ENCODE results near the gene OTUD3. TPM values are rescaled to one million over a fixed set of nuclear protein-coding genes. Genes with fewer than 3 reads are reported as not detected.

OTUD3 gene
- polyA plus RNA-seq, 1 donor (not counting 4 experiments of a cell fraction or from before 2014, with no cell fraction given) = 7.0 TPM

- TF ChIP-seq, protein P1, sequence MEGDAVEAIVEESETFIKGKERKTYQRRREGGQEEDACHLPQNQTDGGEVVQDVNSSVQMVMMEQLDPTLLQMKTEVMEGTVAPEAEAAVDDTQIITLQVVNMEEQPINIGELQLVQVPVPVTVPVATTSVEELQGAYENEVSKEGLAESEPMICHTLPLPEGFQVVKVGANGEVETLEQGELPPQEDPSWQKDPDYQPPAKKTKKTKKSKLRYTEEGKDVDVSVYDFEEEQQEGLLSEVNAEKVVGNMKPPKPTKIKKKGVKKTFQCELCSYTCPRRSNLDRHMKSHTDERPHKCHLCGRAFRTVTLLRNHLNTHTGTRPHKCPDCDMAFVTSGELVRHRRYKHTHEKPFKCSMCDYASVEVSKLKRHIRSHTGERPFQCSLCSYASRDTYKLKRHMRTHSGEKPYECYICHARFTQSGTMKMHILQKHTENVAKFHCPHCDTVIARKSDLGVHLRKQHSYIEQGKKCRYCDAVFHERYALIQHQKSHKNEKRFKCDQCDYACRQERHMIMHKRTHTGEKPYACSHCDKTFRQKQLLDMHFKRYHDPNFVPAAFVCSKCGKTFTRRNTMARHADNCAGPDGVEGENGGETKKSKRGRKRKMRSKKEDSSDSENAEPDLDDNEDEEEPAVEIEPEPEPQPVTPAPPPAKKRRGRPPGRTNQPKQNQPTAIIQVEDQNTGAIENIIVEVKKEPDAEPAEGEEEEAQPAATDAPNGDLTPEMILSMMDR (optimal IDR thresholded peaks at IDR 0.05 in 1 of 3, IDR thresholded peaks at IDR 0.05 in 1 of 3, conservative IDR thresholded peaks at IDR 0.05 in 1 of 3; ENCODE audit: extremely low read depth in 1 of 3, insufficient read depth in 2 of 3, low read length in 3 of 3) = no peak
- no peak for TF ChIP-seq EZH2 (IDR thresholded peaks at IDR 0.05; ENCODE audit: low read length)
- Histone ChIP-seq H3K36me3 (ENCODE audit: control insufficient read depth in 2 of 2, extremely low read depth in 1 of 2, insufficient read depth in 2 of 2, low read length in 2 of 2) (peaks cover 22 to 44% of the 10 kb centered on the region in 2 experiments), H3K4me1 (ENCODE audit: control insufficient read depth, extremely low read depth, insufficient read depth, low read length) (peaks cover 9% of the 10 kb centered on the region), H3K27me3 (ENCODE audit: control insufficient read depth, extremely low read depth, insufficient read depth, low read length) (no peaks in the 10 kb centered on the region), H3K9me3 (ENCODE audit: control insufficient read depth, low read depth, low read length) (no peaks in the 10 kb centered on the region), H3K4me2 (ENCODE audit: control insufficient read depth, extremely low read depth, insufficient read depth, low read depth, low read length) (no peak overlapping the region), H3K27ac (ENCODE audit: control insufficient read depth, insufficient read depth, low read length) (no peak overlapping the region), H4K20me1 (ENCODE audit: control insufficient read depth, extremely low read depth, insufficient read depth, low read length) (no peaks in the 10 kb centered on the region), H3K9ac (ENCODE audit: control insufficient read depth, extremely low read depth, insufficient read depth, low read length) (no peak overlapping the region), H2AFZ (ENCODE audit: control insufficient read depth, low read length) (no peak overlapping the region), H3K79me2 (ENCODE audit: control insufficient read depth, insufficient read depth, low read length) (peaks cover 37% of the 10 kb centered on the region), H3K4me3 (ENCODE audit: control insufficient read depth in 2 of 3, extremely low read depth in 1 of 3, insufficient read depth in 2 of 3, low read depth in 1 of 3, low read length in 3 of 3) (no peak overlapping the region), H3K9me1 (ENCODE audit: control insufficient read depth, extremely low read depth, insufficient read depth, low read length) (no peaks in the 10 kb centered on the region)
- dilution Hi-C loops (cut with MboI; ENCODE audit: extremely low pct_ligation_motif_present, low sequenced_read_pairs) = no loop called here
- no peak for FAIRE-seq
- DNase-seq (ENCODE audit: low read depth, low spot score) = no peak
These were observed 12.0 kb downstream of the OTUD3 start for GRCh38 chr1:19894218-19894617.

- no peaks in the 10 kb centered on the region for H3K27me3 ChIP-seq (ENCODE audit: control insufficient read depth, extremely low read depth, insufficient read depth, low read length)
- no peaks in the 10 kb centered on the region for H3K9me3 ChIP-seq (ENCODE audit: control insufficient read depth, low read depth, low read length)
- no peak overlapping the region for H3K4me3 ChIP-seq (ENCODE audit: control insufficient read depth in 2 of 3, extremely low read depth in 1 of 3, insufficient read depth in 2 of 3, low read depth in 1 of 3, low read length in 3 of 3)
- no peak overlapping the region for H3K27ac ChIP-seq (ENCODE audit: control insufficient read depth, insufficient read depth, low read length)
- dilution Hi-C loops (cut with MboI; ENCODE audit: extremely low pct_ligation_motif_present, low sequenced_read_pairs) = no loop called here
- no peaks in the 10 kb centered on the region for H4K20me1 ChIP-seq (ENCODE audit: control insufficient read depth, extremely low read depth, insufficient read depth, low read length)
- H3K79me2 ChIP-seq (ENCODE audit: control insufficient read depth, insufficient read depth, low read length) = peaks cover 2% of the 10 kb centered on the region
- H3K9ac ChIP-seq (ENCODE audit: control insufficient read depth, extremely low read depth, insufficient read depth, low read length) = no peak overlapping the region
- DNase-seq (ENCODE audit: low read depth, low spot score) (no peak), FAIRE-seq (no peak)
- no peak for TF ChIP-seq EZH2 (IDR thresholded peaks at IDR 0.05; ENCODE audit: low read length)
- TF ChIP-seq, protein P1 (optimal IDR thresholded peaks at IDR 0.05 in 1 of 3, IDR thresholded peaks at IDR 0.05 in 1 of 3, conservative IDR thresholded peaks at IDR 0.05 in 1 of 3; ENCODE audit: extremely low read depth in 1 of 3, insufficient read depth in 2 of 3, low read length in 3 of 3) = no peak
- no peaks in the 10 kb centered on the region for H3K9me1 ChIP-seq (ENCODE audit: control insufficient read depth, extremely low read depth, insufficient read depth, low read length)
- H2AFZ ChIP-seq (ENCODE audit: control insufficient read depth, low read length) = no peak overlapping the region
- peaks cover 14% of the 10 kb centered on the region for H3K4me1 ChIP-seq (ENCODE audit: control insufficient read depth, extremely low read depth, insufficient read depth, low read length)
- H3K36me3 ChIP-seq (ENCODE audit: control insufficient read depth in 2 of 2, extremely low read depth in 1 of 2, insufficient read depth in 2 of 2, low read length in 2 of 2) = peaks cover 9 to 21% of the 10 kb centered on the region in 2 experiments
- H3K4me2 ChIP-seq (ENCODE audit: control insufficient read depth, extremely low read depth, insufficient read depth, low read depth, low read length) = no peak overlapping the region
These were observed 19.5 kb downstream of the OTUD3 start for GRCh38 chr1:19901653-19902052.

Measured in keratinocyte (primary cell).